LoVo (cell line): ENCODE results near the gene MED25.

Source experiments
- DNase-seq: peaks from one replicate; pipeline ENCODE4 v3.0.0-alpha.2; 2016; ENCODE audit warnings: low spot score

Gene MED25

DNA sequence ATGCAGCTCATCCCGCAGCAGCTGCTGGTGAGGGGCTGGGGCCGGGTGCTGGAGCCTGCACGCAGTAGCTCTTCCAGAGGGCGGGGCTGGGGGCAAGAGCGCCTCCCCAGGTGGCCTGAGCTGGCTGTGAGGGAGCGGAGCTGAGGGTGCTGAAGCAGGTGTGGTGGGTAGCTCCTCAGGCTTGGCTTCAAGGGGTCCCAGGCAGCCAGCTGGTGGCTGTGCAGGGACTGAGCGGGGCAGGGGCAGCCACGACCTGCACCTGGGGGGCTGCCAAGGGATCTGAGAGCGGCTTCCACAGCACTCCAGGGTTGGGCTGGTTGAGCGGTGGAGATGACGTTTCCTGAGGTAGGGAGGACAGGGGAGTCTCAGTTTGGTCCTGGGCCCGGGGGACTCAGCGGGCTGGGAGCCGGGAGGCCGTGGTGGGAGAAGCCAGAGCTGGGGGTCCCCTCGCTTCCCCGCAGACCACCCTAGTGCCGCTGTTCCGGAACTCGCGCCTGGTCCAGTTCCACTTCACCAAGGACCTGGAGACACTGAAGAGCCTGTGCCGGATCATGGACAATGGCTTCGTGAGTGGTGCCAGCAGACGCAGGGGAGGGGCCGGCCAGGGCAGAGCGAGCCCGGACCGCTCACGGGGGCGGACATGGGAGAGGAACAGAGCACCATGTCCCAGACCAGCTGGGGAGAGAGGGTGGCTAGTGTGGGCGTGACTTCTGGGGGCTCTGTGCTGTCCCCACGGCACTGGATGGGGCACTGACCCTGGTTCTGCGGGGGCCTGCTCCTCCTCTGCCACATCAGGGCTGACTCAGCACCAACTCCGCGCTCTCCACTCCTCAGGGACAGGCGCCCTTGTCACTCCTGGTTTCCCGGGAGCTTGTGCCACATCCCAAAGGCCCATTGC, 40.2 kb downstream of the MED25 start:
- no peak for DNase-seq

DNA sequence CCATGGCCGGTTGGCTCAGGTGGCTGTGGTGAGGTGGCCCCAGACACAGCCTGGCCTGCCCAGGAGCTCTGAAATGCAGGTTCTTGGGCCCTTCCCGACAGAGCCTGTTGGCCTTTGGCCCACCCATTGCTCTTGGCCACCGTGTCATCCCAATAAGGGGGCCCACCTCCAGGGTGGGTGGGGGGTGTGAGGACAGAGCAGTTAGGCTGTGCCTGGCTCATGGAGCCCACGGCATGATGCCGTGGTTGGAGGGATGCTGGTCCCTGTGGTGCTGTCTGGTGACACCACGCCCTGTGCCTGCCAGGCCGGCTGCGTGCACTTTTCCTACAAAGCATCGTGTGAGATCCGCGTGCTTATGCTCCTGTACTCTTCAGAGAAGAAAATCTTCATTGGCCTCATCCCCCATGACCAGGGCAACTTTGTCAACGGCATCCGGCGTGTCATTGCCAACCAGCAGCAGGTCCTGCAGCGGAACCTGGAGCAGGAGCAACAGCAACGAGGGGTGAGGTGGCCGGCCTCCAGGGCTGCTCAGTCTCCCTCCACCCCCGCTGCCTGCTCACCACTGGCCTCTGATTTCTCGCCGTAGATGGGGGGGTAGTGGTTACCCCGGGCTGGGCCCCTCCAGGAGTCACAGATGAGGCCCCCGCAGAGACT, 41.7 kb downstream of the MED25 start:
- no peak for DNase-seq

DNA sequence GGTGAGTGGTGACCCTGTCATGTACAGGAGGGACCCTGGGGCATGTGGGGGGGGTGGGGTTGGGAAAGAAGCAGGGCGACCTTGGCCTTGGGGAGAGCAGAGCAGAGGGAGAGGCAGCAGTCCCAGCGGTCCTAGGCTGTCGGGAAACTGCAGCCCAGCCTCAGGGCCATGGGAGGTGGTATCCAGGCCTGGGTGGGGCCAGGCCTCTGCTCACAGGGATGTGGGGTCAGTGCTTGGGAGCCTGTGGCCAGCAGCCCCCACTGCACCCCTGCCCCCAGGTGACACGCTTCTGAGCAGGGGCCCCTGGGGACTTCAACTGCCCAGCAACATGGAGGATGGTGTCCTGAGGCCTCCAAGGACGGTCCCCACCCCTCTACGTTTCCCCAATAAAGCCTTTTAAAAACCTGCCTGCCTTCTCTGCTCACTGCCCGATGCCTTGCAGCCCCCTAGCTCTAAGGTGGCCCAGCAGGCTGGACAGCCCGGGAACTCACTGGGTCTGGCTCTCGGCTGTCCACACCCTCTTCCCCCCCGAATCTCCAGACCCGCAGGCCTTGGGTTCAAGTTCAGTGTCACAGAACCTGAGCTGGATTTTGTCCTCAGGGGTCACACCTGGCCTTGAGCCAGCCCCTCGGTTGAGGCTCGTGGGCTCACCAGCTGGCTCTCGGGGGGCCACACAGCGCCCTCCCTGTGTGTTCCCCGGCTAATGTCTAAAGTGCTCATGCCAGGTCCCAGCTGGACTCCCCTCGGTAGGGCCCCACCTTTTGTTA, 42.4 kb downstream of the MED25 start:
- no peak for DNase-seq

DNA sequence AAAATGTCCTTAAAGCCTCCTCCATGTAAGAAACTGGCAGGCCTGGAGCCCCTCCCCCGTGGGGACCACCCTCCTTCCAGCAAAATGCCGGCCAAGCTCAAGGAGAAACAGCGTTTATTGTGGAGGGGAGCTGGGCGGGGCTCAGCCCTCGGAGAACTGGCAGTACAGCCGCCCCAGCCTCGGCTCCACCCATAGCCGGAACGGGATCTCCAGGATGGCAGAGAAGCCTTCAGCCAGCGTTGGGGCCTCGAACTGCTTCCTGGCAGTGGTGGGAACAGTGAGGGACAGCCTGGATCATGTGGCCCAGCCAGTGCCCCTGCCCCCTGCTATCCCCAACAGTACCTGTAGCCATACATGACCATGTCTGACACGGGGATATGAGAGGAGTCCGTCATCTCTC, 43.0 kb downstream of the MED25 start:
- DNase-seq = no peak

DNA sequence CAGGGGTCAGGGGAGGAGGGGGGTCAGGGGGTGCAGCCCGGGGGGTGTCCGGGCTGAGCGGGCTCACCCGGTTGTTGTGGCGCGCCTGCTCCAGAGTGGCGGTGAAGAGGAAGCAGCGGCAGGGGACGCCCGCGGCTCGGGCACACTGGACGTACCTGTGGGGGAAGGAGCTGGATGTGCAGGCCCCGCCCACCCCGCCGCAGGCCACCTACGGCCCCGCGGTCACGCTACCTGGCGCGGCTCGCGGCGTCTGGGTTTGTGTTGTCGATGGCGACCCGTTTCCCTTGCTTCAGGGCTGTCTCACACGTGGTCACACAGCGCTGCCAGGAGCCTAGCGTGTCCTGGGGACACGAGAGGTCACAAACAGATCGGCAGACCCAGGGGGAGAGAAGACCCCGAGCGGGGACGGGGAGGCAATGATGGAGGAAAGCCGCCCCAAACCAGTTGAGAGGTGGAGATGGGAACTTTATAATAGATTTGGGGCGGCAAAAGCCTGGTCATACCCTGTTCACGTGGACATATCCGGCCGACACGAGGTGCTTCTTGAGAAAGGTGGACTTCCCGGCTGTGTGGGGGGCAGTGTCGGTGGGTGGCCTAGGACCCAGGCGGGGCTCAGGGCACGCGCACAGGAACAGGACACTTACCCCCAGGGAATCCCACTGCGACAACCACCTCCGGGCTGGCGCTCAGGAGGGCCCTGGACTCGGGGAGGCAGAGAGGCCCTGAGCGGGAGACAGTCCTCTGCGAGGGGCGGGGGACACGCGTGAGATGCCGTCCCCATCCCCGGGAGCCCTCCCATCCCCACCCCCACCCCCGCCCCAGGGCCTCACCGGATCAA, 43.7 kb downstream of the MED25 start:
- no peak for DNase-seq

DNA sequence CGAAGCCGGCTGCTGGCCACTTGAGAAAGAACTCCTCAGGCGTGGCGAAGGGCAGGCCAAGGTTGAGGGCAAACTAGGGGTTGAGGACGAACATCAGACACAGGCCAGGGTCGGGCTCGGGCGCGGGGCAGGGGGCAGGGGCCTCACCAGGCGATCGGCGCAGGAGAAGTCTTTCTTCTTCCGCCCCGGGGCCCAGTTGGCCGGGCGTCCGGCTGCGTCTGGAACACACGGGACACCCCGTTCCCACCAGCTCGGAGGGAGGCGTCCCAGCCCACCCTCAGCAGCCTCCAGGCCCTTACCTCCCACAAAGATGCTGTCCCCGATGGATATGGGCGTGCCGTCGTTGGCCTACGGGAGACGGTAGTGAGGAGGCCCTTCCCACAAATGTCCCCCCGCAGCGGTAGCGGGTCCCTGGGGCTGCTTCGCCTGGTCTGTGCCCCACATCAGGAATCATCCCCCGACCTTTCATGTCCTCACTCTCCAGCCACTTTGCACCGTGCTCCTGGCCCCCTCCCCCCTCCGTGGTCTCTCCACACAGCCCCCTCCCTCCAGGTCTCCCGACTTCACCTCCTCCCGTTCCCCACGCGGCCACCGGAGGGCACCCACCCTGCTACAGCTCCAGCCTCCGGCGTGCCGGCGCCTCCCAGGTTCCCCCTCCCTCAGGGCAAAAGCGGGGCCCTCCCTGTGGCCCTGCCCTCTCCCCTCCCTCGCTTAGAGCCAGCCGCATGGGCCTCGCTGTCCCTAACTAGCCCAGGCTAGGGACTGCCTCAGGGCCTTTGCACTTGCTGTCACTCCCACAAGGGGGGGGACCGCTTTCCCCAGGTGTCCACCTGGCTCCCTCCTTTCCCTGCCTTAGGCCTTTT, 44.5 kb downstream of the MED25 start:
- DNase-seq = no peak

DNA sequence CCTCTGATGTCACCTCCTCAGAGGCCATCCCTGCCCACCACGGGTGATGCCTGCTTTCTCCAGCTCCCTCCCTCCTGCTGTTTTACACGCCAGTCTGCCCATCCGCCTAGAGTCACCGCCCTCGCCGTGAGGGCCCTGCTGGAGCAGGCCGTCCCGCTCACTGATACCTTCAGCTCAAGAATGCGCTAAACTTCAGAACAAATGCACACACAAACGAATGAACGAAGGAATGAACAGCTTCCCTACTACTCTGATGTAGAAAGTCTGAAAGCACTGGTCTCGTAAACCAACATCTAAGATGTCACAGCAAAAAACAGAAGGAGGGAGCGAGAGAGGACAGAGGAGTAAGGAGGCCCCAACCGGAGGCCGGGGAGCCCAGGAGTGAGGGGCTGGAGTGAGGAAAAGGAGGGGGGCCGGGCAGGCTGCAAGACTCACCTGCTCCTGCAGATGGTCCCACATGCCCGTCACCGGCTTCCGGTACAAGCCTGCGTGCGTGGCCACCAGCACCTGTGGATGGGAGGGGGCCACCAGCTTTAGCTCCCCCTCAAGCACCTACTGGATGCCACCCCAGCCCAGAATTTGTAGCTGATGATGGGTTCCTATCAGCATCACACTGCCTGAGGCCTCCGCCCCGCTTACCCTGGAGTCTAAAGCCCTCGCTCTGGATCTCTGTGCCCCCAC, 45.3 kb downstream of the MED25 start:
- DNase-seq = no peak

DNA sequence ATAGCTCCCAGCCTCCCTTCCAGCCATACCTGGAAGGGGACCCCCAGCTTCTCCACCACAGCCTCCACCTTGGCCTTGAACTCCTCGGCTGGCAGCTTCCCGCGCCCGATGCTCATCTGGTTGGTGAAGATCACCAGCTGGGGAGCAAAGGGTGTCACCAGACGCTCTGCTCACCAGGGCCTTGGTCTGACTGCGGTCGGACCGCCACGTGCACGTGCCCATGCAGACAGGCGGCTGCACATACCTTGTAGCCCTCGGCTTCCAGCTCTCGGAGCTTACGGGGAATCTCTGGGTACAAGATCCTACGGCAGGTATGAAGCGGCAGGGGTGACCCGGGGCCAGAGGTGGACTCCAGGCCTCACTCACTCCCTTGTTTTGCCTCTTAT, 45.8 kb downstream of the MED25 start:
- DNase-seq = no peak

DNA sequence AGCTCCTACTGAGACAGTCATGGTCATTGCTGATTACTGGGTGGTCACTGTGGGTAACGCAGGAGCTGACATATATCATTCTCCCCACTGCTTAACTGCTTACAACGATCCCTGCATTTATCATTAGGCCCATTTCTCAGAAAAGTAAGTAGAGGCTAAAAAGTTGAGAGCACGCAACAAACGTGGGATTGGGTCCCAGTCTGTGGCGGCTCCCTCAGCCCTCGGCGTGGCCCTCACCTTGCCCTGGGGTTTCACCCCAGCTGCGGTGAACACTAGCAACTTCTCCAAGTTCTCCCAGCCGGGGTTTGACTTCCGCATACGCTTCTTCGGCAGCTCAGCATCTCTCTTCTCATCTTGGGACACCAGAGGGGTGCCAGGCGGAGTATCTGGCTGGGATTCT, 46.8 kb downstream of the MED25 start:
- DNase-seq = no peak

DNA sequence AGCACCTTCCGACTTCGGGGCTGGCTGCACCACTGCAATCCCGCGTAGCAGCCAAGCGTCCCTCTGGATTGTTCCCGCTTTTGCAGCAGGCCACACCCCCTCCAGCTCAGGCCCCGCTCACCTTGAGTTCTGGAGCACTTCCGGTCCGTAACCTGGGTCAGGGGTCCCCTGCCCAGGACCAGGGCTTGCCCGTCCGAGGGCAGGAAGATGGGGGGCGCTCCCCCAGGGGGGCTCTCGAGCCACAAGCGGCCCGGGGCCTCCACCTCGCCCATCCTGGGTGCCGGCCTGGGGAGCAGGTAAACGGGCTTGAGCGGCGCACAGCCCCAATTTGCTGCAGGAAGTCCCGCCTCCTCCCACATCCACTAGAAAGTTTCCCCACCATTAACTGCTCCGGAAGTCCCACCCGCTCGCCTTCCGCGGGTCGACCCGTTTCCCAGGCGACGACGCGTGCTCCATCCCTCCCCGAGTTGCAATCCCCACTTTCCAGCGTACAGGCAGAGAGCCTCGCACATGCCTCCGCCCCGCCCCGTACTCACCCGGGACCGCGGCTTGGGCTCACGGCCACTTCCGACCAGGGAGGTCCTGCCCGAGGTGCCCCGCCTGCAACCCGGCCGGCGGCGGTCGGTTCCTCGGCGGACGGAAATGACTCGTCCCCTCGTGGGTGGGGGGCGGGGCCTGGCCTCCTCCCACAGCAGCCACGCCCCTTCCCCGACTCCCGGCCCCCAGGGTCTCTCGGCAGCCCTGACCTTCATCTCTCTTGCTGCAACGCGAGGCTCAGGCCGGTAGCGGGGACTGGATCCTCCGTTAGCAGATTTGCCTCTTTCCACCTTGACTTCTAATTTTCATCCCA, 49.1 kb downstream of the MED25 start, which contains the start of gene PNKP:
TSS of gene PNKP (minus strand) at position 644 of the 850 bp plus-strand sequence. CDS start at position 272, 372 bp downstream.
- peak; percentile 87 for DNase-seq

DNA sequence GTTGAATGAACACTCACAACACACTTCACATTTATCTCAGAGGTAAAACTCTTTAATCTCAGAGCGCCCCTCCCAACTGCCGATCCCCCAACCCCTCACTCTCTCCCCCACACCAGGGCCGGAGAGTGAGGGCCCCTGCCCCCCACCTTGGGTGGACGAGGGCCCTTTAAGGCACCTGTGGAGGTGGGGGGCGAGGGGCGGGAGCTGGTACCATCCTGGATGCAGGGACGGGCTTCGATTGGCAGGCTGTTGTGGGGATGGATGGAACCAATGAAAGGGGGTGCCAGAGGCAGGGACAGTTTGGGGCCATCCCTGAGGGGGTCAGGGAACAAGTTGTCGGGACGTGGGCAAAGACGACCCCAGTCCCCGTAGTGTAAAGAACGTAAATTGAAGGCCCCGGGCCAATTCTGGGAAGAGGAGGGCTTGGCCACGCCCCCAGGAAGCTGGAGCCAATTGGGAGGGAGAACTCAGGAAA, 51.0 kb downstream of the MED25 start:
- no peak for DNase-seq

DNA sequence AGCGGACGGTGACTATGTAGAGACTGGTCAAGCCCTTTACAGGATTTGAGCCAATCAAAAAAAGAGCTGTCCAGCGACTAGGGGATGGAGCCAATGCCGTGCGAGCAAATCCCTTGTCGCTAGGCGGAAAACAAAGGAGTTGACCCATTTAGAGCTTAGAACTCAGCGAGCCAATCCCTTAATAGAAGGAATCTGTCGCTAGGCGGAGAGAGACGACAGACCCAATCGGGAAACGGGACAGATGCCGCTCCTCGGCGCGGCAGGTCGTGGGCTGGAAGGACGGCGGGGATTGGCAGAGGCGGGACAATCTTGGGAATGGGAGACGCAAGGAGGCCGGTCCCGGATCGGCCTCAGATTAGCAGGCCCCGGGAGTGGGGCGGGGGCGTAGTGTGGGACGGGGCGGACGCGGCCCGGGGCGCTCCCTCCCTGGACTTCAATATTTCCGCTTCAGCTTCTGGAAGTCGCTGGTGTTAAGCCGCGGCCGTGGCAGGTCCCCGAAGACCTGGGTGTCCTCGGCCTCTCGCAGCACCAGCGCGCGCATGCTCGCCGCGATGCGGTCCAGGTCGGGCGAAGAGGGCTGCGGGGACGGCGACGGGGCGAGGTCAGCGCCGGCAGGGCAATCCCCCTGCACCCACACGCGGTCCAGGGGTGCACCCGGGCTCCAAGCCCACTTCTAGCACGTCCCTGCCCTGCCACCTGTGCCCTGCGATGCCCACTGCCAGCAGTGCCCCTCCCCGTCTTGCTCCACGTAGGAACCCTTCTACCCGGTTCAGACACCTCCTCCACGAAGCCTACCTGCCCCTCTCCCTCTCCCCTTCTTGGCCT, 51.6 kb downstream of the MED25 start:
- DNase-seq = peak; percentile 99

DNA sequence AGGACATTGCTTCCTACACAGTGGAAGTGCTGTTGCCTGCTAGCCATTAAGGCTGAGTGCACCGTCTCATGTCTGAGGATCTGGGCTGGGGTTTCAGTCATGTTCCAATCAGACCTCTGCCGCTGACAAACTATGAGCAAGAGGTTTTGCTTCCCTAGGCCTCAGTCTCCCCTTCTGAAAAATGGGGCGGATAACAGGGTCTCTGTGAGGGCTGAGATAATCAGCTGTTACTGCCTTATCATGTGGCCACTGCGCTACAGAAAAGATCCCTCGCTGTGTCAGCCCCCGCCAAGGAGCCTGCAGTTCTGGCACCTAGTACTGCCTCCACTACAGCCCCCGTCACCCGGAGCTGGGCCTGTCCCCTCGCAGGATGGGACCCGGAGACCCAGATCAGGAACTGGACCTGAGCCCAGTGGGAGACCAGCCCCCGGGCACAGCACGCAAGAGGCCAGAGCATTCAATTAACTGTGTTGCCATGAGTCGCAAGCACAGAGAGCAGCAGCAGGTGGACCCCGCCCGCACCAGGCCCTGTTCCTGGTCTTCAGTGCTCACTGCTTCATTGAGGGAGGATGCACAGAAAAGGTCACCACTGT, 52.3 kb downstream of the MED25 start:
- DNase-seq = no peak

DNA sequence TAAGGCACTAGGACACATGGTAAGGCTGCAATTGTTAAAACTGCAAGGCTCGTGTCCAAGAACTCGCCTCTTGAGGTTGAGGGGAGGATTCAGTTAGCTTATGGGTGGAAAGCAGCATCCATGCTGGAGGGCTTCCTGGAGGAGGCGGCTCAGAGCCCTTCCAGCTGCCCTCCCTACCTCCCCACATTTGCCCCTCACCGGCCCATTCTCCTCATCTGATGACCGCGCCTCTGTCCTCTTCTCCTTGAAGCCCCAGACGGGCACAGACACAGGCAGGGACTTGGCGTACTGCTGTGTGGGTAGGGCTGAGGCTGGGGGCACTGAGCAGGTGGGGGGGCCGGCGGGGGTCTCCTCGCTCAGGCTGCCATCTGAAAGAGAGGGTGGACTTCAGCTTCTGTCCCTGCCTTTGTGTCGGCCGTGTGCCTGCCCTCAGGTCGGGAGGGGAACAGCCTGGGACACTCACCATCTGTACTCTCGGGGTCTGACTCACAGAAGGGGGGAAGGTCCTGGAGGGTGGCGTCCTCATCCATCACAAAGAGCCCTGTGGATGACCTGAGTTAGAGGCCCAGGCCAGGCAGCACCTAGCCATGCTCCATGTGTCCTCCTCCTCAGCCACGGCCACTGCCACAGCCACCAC, 53.4 kb downstream of the MED25 start:
- no peak for DNase-seq

DNA sequence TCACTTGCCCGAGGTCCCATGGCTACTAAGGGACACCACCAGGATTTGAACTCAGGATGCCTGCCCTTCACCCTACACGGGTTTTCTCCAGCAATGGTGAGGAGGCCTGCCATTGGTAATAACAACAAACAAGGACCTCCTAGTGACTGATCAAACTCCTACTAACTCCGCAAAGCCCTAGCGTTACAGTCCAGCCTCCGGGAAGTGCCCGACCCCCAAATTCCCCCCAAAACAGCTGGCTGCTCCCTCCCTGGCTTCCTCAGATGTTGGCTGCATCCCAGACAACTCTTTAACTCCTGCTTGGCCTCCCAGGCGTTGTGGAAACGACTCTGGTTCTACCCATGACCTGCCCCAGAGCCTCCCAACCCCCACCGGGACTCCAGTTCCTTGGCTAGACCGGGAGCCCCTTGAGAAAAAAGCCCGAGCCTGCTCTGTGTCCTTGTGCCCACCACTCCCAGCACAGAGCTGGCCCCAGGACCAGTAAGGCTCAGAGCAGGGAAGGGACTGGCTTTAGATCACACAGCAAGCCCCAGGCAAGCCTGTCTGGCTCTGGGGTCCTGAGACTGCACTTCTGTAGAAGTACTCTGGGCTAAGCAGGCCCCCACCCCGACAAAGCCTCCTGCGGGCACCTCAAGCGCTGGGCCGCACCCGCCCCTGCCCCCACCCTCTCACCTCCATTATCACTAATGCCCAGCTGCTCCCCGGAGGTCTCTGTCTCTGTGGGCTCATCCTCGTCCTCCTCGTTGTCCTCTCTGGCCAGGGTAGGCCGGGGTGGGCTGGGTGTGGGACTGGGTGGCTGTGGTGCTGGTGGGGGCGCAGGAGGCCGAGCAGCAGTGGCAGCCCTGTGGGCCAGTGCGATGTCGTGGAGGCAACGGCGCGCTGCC, 54.4 kb downstream of the MED25 start:
- DNase-seq = no peak

DNA sequence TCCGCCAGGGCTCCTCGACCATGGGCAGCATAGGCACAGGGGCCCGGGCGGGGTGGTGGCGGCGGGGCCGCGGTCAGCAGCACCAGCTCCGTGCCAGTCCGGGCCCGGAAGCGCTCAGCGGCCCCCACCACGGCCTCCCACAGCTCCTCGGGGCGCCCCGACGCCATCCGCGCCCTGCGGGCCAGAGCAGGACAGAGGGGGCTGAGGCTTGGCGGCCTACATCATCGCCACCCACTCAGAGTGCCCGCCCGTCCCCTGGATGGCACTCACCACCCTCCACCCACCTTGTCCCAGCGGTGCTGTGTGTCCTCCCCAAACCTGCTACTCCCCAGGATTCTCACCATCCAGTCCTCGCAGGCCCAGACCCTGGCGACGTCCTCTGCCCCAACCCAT, 55.0 kb downstream of the MED25 start:
- DNase-seq = no peak
